Activated CD4-positive, alpha-beta T cell treated with anti-CD3 and anti-CD28 coated beads, Interleukin-2, amount 10 ng/mL, durations not matched to agents 24 days and 14 days (primary cell): Measurements from ENCODE around the gene PDCD4. TPM values are rescaled to one million over a fixed set of nuclear protein-coding genes. Genes with fewer than 3 reads are reported as not detected.
"Not testable (repeated sequence)": the region's sequence is repeated elsewhere in the genome, so short reads cannot be mapped to it uniquely, and the experiment has no call there.

Experiments
- DNase-seq: peaks from one replicate; pipeline ENCODE4 v3.0.0; 2022
- H3K27ac Mint-ChIP-seq: one replicate; pipeline ENCODE4 v1.8.0; 2022; ENCODE audit warnings: mild to moderate bottlenecking, mixed read lengths
- H3K27me3 Mint-ChIP-seq: one replicate; pipeline ENCODE4 v1.8.0; 2022; ENCODE audit warnings: mixed read lengths
- H3K36me3 Mint-ChIP-seq: one replicate; pipeline ENCODE4 v1.8.0; 2022; ENCODE audit warnings: low read depth, mild to moderate bottlenecking, mixed read lengths
- H3K4me1 Mint-ChIP-seq: one replicate; pipeline ENCODE4 v1.8.0; 2021; ENCODE audit warnings: mixed read lengths
- H3K4me3 Mint-ChIP-seq: one replicate; pipeline ENCODE4 v1.8.0; 2022; ENCODE audit warnings: mild to moderate bottlenecking, moderate library complexity, mixed read lengths
- H3K9me3 Mint-ChIP-seq: one replicate; pipeline ENCODE4 v1.8.0; 2021; ENCODE audit warnings: mixed read lengths
- intact Hi-C: fragments of 100-400 bp; cut with micrococcal nuclease; formaldehyde crosslinking; loops from one replicate; pipeline ENCODE4 v1.15.1; 2023
- total RNA-seq: library from RNA; stranded (reverse); gene quantifications from 2 replicates; pipeline ENCODE4 v1.2.3, GENCODE V29; 2022

The PDCD4 gene
- total RNA-seq, 1 donor from 2014 or later = 45.2 TPM

GRCh38 chr10:110860576-110861241 lies 11.0 kb upstream of the PDCD4 start:
- peaks cover 74% of the 10 kb centered on the region for H3K4me1 Mint-ChIP-seq
- no peaks in the 10 kb centered on the region for H3K27me3 Mint-ChIP-seq
- peaks cover 8% of the 10 kb centered on the region for H3K9me3 Mint-ChIP-seq
- H3K4me3 Mint-ChIP-seq = peak overlapping the region; percentile 39
- H3K36me3 Mint-ChIP-seq = peaks cover 13% of the 10 kb centered on the region
- intact Hi-C loops = loop anchor here (1.0 to 10.0 kb wide), 4 partner anchors 8 to 786 kb away; no protein-coding TSS in a partner anchor
- peak overlapping the region; percentile 91 for H3K27ac Mint-ChIP-seq
- peak; percentile 88 for DNase-seq

GRCh38 chr10:110861476-110861875 lies 10.3 kb upstream of the PDCD4 start:
- peaks cover 8% of the 10 kb centered on the region for H3K9me3 Mint-ChIP-seq
- H3K4me1 Mint-ChIP-seq = peaks cover 77% of the 10 kb centered on the region
- intact Hi-C loops = loop anchor here (10.0 kb wide), 3 partner anchors 357 to 787 kb away; no protein-coding TSS in a partner anchor
- H3K4me3 Mint-ChIP-seq = no peak overlapping the region
- H3K36me3 Mint-ChIP-seq = peaks cover 10% of the 10 kb centered on the region
- peak; percentile 33 for DNase-seq
- H3K27me3 Mint-ChIP-seq = no peaks in the 10 kb centered on the region
- H3K27ac Mint-ChIP-seq = peak overlapping the region; percentile 91

- Mint-ChIP-seq H3K9me3 (peaks cover 8% of the 10 kb centered on the region), H3K36me3 (peaks cover 10% of the 10 kb centered on the region), H3K27me3 (no peaks in the 10 kb centered on the region), H3K4me3 (no peak overlapping the region), H3K4me1 (peaks cover 82% of the 10 kb centered on the region), H3K27ac (peak overlapping the region; percentile 45)
- peak; percentile 54 for DNase-seq
- intact Hi-C loops = loop anchor here (10.0 kb wide), 3 partner anchors 357 to 787 kb away; no protein-coding TSS in a partner anchor
Observed at GRCh38 chr10:110861930-110862649, 9.6 kb upstream of the PDCD4 start.

- H3K36me3 Mint-ChIP-seq = peaks cover 10% of the 10 kb centered on the region
- intact Hi-C loops = loop anchor here (10.0 kb wide), 3 partner anchors 358 to 788 kb away; no protein-coding TSS in a partner anchor
- peak; percentile 55 for DNase-seq
- H3K4me3 Mint-ChIP-seq = no peak overlapping the region
- peaks cover 81% of the 10 kb centered on the region for H3K4me1 Mint-ChIP-seq
- peaks cover 8% of the 10 kb centered on the region for H3K9me3 Mint-ChIP-seq
- no peaks in the 10 kb centered on the region for H3K27me3 Mint-ChIP-seq
- peak overlapping the region; percentile 97 for H3K27ac Mint-ChIP-seq
Observed at GRCh38 chr10:110862961-110863360, 8.8 kb upstream of the PDCD4 start.

GRCh38 chr10:110863361-110863760 lies 8.4 kb upstream of the PDCD4 start:
- H3K4me1 Mint-ChIP-seq = peaks cover 80% of the 10 kb centered on the region
- H3K4me3 Mint-ChIP-seq = peak overlapping the region; percentile 6
- peaks cover 9% of the 10 kb centered on the region for H3K36me3 Mint-ChIP-seq
- peak overlapping the region; percentile 97 for H3K27ac Mint-ChIP-seq
- intact Hi-C loops = loop anchor here (10.0 kb wide), 3 partner anchors 359 to 789 kb away; no protein-coding TSS in a partner anchor
- H3K9me3 Mint-ChIP-seq = peaks cover 8% of the 10 kb centered on the region
- no peaks in the 10 kb centered on the region for H3K27me3 Mint-ChIP-seq
- no peak for DNase-seq

- Mint-ChIP-seq H3K4me3 (peak overlapping the region; percentile 6), H3K27me3 (no peaks in the 10 kb centered on the region), H3K36me3 (peaks cover 7% of the 10 kb centered on the region), H3K27ac (peak overlapping the region; percentile 97), H3K9me3 (peaks cover 8% of the 10 kb centered on the region), H3K4me1 (peaks cover 82% of the 10 kb centered on the region)
- peak; percentile 59 for DNase-seq
- intact Hi-C loops = loop anchor here (1.0 to 10.0 kb wide), 7 partner anchors 8 to 789 kb away; no protein-coding TSS in a partner anchor
Observed at GRCh38 chr10:110863956-110864355, 7.8 kb upstream of the PDCD4 start.

GRCh38 chr10:110864662-110865140 lies 7.0 kb upstream of the PDCD4 start:
- Mint-ChIP-seq H3K27ac (peak overlapping the region; percentile 97), H3K27me3 (no peaks in the 10 kb centered on the region), H3K36me3 (peaks cover 7% of the 10 kb centered on the region), H3K4me3 (peak overlapping the region; percentile 79), H3K9me3 (peaks cover 8% of the 10 kb centered on the region), H3K4me1 (peaks cover 82% of the 10 kb centered on the region)
- intact Hi-C loops = loop anchor here (1.0 to 10.0 kb wide), 7 partner anchors 8 to 790 kb away; no protein-coding TSS in a partner anchor
- DNase-seq = peak; percentile 91

- H3K27ac Mint-ChIP-seq = peak overlapping the region; percentile 97
- H3K9me3 Mint-ChIP-seq = peaks cover 8% of the 10 kb centered on the region
- H3K36me3 Mint-ChIP-seq = peaks cover 7% of the 10 kb centered on the region
- intact Hi-C loops = loop anchor here (2.0 to 10.0 kb wide), 4 partner anchors 62 to 790 kb away; no protein-coding TSS in a partner anchor
- DNase-seq = peak; percentile 64
- peak overlapping the region; percentile 79 for H3K4me3 Mint-ChIP-seq
- peaks cover 82% of the 10 kb centered on the region for H3K4me1 Mint-ChIP-seq
- H3K27me3 Mint-ChIP-seq = no peaks in the 10 kb centered on the region
Observed at GRCh38 chr10:110865186-110865808, 6.4 kb upstream of the PDCD4 start.

- H3K9me3 Mint-ChIP-seq = peaks cover 8% of the 10 kb centered on the region
- peak overlapping the region; percentile 97 for H3K27ac Mint-ChIP-seq
Observed at GRCh38 chr10:110865809-110866482, 5.8 kb upstream of the PDCD4 start.

GRCh38 chr10:110867011-110867806 lies 4.5 kb upstream of the PDCD4 start:
- H3K27ac Mint-ChIP-seq = peak overlapping the region; percentile 84
- H3K9me3 Mint-ChIP-seq, H3K27me3 Mint-ChIP-seq, H3K36me3 Mint-ChIP-seq: not testable (repeated sequence)
- intact Hi-C loops = loop anchor here (10.0 kb wide), 3 partner anchors 362 to 792 kb away; no protein-coding TSS in a partner anchor
- peak overlapping the region; percentile 23 for H3K4me3 Mint-ChIP-seq
- peaks cover 84% of the 10 kb centered on the region for H3K4me1 Mint-ChIP-seq
- peak; percentile 65 for DNase-seq

More at GRCh38 chr10:110865809-110866482, 5.8 kb upstream of the PDCD4 start:
- H3K4me1 Mint-ChIP-seq = peaks cover 82% of the 10 kb centered on the region
- no peaks in the 10 kb centered on the region for H3K27me3 Mint-ChIP-seq
- DNase-seq = no peak
- H3K4me3 Mint-ChIP-seq = peak overlapping the region; percentile 79
- intact Hi-C loops = loop anchor here (2.0 to 10.0 kb wide), 4 partner anchors 63 to 791 kb away; no protein-coding TSS in a partner anchor
- H3K36me3 Mint-ChIP-seq = peaks cover 4% of the 10 kb centered on the region

- Mint-ChIP-seq H3K27ac (peak overlapping the region; percentile 95), H3K9me3 (peaks cover 8% of the 10 kb centered on the region), H3K36me3 (peaks cover 4% of the 10 kb centered on the region), H3K4me3 (peak overlapping the region; percentile 32), H3K27me3 (no peaks in the 10 kb centered on the region), H3K4me1 (peaks cover 79% of the 10 kb centered on the region)
- intact Hi-C loops = loop anchor here (10.0 kb wide), 3 partner anchors 363 to 793 kb away; no protein-coding TSS in a partner anchor
- no peak for DNase-seq
Observed at GRCh38 chr10:110867807-110868465, 3.8 kb upstream of the PDCD4 start.

- peak overlapping the region; percentile 95 for H3K27ac Mint-ChIP-seq
- no peaks in the 10 kb centered on the region for H3K9me3 Mint-ChIP-seq
- peak overlapping the region; percentile 88 for H3K4me3 Mint-ChIP-seq
- intact Hi-C loops = loop anchor here (10.0 kb wide), 3 partner anchors 364 to 794 kb away; no protein-coding TSS in a partner anchor
- no peaks in the 10 kb centered on the region for H3K27me3 Mint-ChIP-seq
- peaks cover 74% of the 10 kb centered on the region for H3K4me1 Mint-ChIP-seq
- peaks cover 4% of the 10 kb centered on the region for H3K36me3 Mint-ChIP-seq
- DNase-seq = peak; percentile 78
Observed at GRCh38 chr10:110868981-110869380, 2.7 kb upstream of the PDCD4 start.
